Smooth muscle cell (in vitro differentiated cells): ENCODE measurements around the gene EPHA4. TPM values are rescaled to one million over a fixed set of nuclear protein-coding genes. Genes with fewer than 3 reads are reported as not detected.

ENCODE experiments used
- DNase-seq: peaks from one replicate; lab custom pipeline; 2025; ENCODE audit not compliant: unreplicated experiment; lab: John Stamatoyannopoulos, UW
- H2AFZ ChIP-seq: fragments of 200-600 bp; sonication (generic); 2 replicates; pipeline ENCODE4 v1.6.0; 2016; ENCODE audit warnings: antibody characterized with exemption, low read depth, mild to moderate bottlenecking
- H3F3A ChIP-seq: fragments of 200-600 bp; sonication (generic); 2 replicates; pipeline ENCODE4 v1.6.0; 2017; ENCODE audit warnings: antibody characterized with exemption, low read depth
- H3K27ac ChIP-seq: fragments of 200-600 bp; sonication (generic); 2 replicates; pipeline ENCODE4 v1.5.1; 2016; ENCODE audit warnings: low read depth, mild to moderate bottlenecking
- H3K27me3 ChIP-seq: fragments of 200-600 bp; sonication (generic); 2 replicates; pipeline ENCODE4 v1.6.1; 2016; ENCODE audit warnings: low read depth, mild to moderate bottlenecking
- H3K36me3 ChIP-seq: fragments of 200-600 bp; sonication (generic); 2 replicates; pipeline ENCODE4 v1.5.1; 2016; ENCODE audit warnings: low read depth
- H3K4me1 ChIP-seq: fragments of 200-600 bp; sonication (generic); 2 replicates; pipeline ENCODE4 v1.5.1; 2016; ENCODE audit warnings: low read depth
- H3K4me2 ChIP-seq: fragments of 200-600 bp; sonication (generic); 2 replicates; pipeline ENCODE4 v1.6.0; 2016; ENCODE audit warnings: mild to moderate bottlenecking
- H3K4me3 ChIP-seq: fragments of 200-600 bp; sonication (generic); 2 replicates; pipeline ENCODE4 v1.5.1; 2016; ENCODE audit warnings: mild to moderate bottlenecking
- H3K79me2 ChIP-seq: fragments of 200-600 bp; sonication (generic); 2 replicates; pipeline ENCODE4 v1.6.0; 2016; ENCODE audit warnings: low read depth, mild to moderate bottlenecking
- H3K9ac ChIP-seq: fragments of 200-600 bp; sonication (generic); 2 replicates; pipeline ENCODE4 v1.6.0; 2016; ENCODE audit warnings: low read depth
- H3K9me3 ChIP-seq: fragments of 200-600 bp; sonication (generic); replicated peaks from 2 replicates; pipeline ENCODE4 v1.5.1; 2016; ENCODE audit warnings: low read depth
- H4K20me1 ChIP-seq: fragments of 200-600 bp; sonication (generic); 2 replicates; pipeline ENCODE4 v1.6.0; 2016; ENCODE audit warnings: low read depth
- WGBS: methylation state at CpG from one replicate; pipeline ENCODE4 v1.1.7; 2016; ENCODE audit warnings: low lambda C conversion rate; 5-methylcytosine and 5-hydroxymethylcytosine counted together
- polyA plus RNA-seq: library from polyadenylated mRNA; unstranded; fragments of >200 nt; fragmentation: Nextera tagmentation; extraction: Ambion mirVana; gene quantifications from 2 replicates; pipeline ENCODE4 v1.2.1, GENCODE V29; 2016
- total RNA-seq: library from RNA; depleted of rRNA; stranded (reverse); fragments of >200 nt; gene quantifications from 2 replicates; pipeline ENCODE4 v1.2.3, GENCODE V29; 2014
- TF ChIP-seq, protein P1 (sequence below): fragments of 200-600 bp; sonication (generic); IDR thresholded peaks from 2 replicates; pipeline ENCODE4 v1.5.1; 2017; ENCODE audit warnings: borderline replicate concordance, mild to moderate bottlenecking, antibody characterized with exemption; ENCODE audit not compliant: insufficient read depth, poor library complexity, severe bottlenecking

The EPHA4 gene
- total and polyA plus RNA-seq, 2 experiments from 2014 or later = 2.8 to 48.3 TPM

DNA sequence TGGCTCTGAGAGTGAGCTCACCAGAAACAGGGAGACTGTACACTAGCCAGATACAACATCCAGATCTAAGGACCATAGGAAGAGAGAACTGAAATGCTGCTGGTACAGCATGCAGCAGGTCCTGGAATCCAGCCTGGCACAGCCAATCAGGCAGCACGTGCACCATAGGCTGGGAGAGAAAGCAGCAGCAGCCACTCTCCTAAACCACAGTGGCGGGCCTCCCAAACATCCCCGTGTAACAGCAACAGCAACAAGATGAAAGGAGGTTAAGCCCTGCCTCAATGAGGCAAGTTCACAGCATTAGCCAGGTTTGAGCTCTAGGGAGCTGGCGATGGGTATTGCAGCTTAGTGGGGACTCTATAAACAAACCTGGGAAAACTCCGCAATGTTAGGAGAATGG lies 192.0 kb downstream of the EPHA4 start:
- H3K4me3 ChIP-seq = no peak overlapping the region
- no peaks in the 10 kb centered on the region for H3K36me3 ChIP-seq
- no peak overlapping the region for H2AFZ ChIP-seq
- no peaks in the 10 kb centered on the region for H3F3A ChIP-seq
- no peak for DNase-seq
- WGBS = 76% methylated on average over 5 of the region's 5 CpGs
- H3K9me3 ChIP-seq = no peaks in the 10 kb centered on the region
- no peaks in the 10 kb centered on the region for H3K27me3 ChIP-seq
- H3K27ac ChIP-seq = no peak overlapping the region
- no peak overlapping the region for H3K4me2 ChIP-seq
- H3K4me1 ChIP-seq = no peaks in the 10 kb centered on the region
- no peak overlapping the region for H3K9ac ChIP-seq
- H3K79me2 ChIP-seq = no peaks in the 10 kb centered on the region
- no peaks in the 10 kb centered on the region for H4K20me1 ChIP-seq
- TF ChIP-seq, protein P1, sequence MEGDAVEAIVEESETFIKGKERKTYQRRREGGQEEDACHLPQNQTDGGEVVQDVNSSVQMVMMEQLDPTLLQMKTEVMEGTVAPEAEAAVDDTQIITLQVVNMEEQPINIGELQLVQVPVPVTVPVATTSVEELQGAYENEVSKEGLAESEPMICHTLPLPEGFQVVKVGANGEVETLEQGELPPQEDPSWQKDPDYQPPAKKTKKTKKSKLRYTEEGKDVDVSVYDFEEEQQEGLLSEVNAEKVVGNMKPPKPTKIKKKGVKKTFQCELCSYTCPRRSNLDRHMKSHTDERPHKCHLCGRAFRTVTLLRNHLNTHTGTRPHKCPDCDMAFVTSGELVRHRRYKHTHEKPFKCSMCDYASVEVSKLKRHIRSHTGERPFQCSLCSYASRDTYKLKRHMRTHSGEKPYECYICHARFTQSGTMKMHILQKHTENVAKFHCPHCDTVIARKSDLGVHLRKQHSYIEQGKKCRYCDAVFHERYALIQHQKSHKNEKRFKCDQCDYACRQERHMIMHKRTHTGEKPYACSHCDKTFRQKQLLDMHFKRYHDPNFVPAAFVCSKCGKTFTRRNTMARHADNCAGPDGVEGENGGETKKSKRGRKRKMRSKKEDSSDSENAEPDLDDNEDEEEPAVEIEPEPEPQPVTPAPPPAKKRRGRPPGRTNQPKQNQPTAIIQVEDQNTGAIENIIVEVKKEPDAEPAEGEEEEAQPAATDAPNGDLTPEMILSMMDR = no peak

DNA sequence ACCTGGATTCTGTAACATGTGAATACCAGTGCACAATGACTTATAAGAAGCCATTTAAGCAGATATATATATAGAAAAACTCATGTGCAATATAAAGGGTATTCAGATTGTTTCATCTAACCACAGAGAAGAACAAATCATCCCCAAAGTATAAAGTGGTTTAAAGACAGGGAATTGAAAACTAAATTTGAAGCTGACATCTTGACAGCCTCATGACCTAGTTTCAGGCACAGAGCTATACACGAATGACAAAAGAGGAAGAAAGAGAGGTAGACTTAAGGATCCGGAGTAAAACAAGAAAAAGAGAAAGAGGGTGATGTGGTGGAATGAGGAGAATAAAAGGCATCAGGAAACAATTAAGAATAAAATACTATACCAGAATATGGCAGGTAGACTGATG lies 194.5 kb downstream of the EPHA4 start:
- 87% methylated on average over 2 of the region's 2 CpGs for WGBS

DNA sequence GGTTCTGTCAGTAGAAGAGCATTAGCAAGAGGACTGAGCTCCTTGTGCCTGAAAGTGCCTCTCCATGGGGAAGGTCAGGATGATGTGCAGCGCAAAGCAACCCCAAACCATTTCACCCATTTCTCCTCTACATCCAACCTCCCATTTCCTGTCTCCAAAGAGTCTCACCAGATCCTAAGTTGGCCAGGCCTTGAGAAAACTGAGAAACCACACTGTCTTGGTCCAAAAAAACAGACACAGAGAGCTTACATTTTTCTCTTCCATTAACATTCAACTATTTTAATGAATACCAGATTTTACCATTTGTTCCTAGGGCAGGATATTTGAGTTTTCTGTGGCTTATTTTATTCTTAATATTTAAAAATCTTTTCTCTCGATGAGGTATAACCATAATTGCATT lies 195.0 kb downstream of the EPHA4 start:
- H3K36me3 ChIP-seq = no peaks in the 10 kb centered on the region
- no peak overlapping the region for H2AFZ ChIP-seq
- H3F3A ChIP-seq = no peaks in the 10 kb centered on the region
- no peaks in the 10 kb centered on the region for H3K27me3 ChIP-seq
- H3K27ac ChIP-seq = no peak overlapping the region
- H3K4me1 ChIP-seq = peaks cover 4% of the 10 kb centered on the region
- H3K4me2 ChIP-seq = no peak overlapping the region
- H3K9ac ChIP-seq = no peak overlapping the region
- no peaks in the 10 kb centered on the region for H3K9me3 ChIP-seq
- no peak overlapping the region for H3K4me3 ChIP-seq
- TF ChIP-seq, protein P1 = no peak
- DNase-seq = no peak
- H4K20me1 ChIP-seq = no peaks in the 10 kb centered on the region
- 100% methylated on average over 2 of the region's 2 CpGs for WGBS
- H3K79me2 ChIP-seq = no peaks in the 10 kb centered on the region

More for the DNA sequence above, 194.5 kb downstream of the EPHA4 start:
- H3K4me2 ChIP-seq = no peak overlapping the region
- H3K4me1 ChIP-seq = no peaks in the 10 kb centered on the region
- no peaks in the 10 kb centered on the region for H3K36me3 ChIP-seq
- H3K4me3 ChIP-seq = no peak overlapping the region
- no peaks in the 10 kb centered on the region for H3K27me3 ChIP-seq
- H3K9ac ChIP-seq = no peak overlapping the region
- no peaks in the 10 kb centered on the region for H3K9me3 ChIP-seq
- no peak overlapping the region for H2AFZ ChIP-seq
- TF ChIP-seq, protein P1 = no peak
- H3K27ac ChIP-seq = no peak overlapping the region
- H3K79me2 ChIP-seq = no peaks in the 10 kb centered on the region
- H4K20me1 ChIP-seq = no peaks in the 10 kb centered on the region
- H3F3A ChIP-seq = no peaks in the 10 kb centered on the region
- no peak for DNase-seq

DNA sequence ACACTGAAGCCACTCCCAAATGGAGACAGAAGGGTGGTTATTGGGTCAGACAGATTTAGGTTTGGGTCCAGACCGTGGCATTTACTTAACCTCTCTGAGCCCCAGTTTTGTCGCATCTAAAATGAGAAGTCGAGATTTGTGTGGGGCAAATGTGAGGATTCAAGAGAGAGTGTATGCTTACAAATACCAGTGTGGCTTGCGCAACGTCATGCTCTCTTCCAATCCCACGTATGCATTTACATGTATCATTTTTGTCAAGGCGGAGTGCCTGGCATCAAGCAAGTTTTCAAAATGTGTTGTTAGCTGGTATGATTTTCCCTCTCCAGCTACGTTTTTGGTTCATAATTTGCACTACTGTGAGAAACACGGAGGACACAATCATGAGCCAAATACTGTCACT lies 197.9 kb downstream of the EPHA4 start:
- no peak overlapping the region for H2AFZ ChIP-seq
- H3K9me3 ChIP-seq = no peaks in the 10 kb centered on the region
- H4K20me1 ChIP-seq = no peaks in the 10 kb centered on the region
- H3F3A ChIP-seq = no peaks in the 10 kb centered on the region
- no peak overlapping the region for H3K9ac ChIP-seq
- WGBS = 94% methylated on average over 9 of the region's 9 CpGs
- H3K4me1 ChIP-seq = peaks cover 7% of the 10 kb centered on the region
- H3K27ac ChIP-seq = no peak overlapping the region
- H3K27me3 ChIP-seq = peaks cover 2% of the 10 kb centered on the region
- no peaks in the 10 kb centered on the region for H3K36me3 ChIP-seq
- no peaks in the 10 kb centered on the region for H3K79me2 ChIP-seq
- H3K4me3 ChIP-seq = no peak overlapping the region
- TF ChIP-seq, protein P1 = no peak
- no peak for DNase-seq
- H3K4me2 ChIP-seq = no peak overlapping the region
